GM19455 (cell line): ENCODE data around the gene LRRC70.
A peak's percentile ranks its signal among the peaks of the same experiment; 100 is the strongest.

ENCODE experiments used
- ATAC-seq: cut with Tn5 transposase; IDR thresholded peaks from one replicate; pipeline ENCODE4 v1.9.1; 2021; ENCODE audit not compliant: unreplicated experiment

Gene LRRC70

DNA sequence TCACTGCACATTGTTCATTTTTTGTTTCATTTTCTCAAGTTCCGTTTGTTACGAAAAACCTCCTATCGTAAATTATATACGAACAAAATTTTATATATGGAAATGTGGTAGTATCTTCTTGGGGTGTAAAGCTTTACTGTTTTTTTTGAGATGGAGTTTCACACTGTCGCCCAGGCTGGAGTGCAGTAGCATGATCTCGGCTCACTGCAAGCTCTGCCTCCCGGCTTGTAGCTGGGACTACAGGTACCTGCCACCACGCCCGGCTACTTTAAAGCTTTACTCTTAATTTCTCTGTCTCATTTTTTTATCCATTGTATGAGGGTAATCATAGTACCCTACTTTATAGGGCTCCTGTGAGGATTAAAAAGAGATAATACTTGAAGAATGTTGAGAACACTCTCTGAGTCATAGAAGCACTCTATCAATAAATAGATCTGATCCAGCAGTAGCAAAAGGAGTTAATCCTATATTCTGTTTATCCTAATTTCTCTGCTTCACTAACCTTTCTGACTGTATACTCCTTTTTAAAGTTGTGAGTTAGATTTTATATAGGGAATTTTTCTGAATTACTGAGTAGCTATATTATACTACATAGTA, 5.6 kb upstream of the LRRC70 start:
- no peak for ATAC-seq

DNA sequence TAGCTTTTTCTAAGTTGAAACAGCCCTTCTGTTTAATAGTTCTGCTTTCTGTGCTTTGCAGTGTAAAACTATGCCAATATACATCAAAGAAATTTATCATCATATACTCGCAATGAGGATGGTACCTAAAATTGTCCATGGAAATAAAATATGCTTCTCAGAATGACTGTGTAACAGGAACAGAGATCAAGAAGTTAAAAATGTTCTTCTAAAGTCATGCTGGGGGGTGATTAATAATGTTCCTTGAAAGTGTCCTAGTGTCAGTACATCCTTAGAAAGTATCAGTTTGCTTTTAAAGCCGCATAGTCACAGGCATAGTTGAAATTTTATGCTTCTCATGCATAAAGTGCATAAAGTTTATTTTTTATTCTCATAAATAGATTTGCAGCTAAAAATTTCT, 4.0 kb upstream of the LRRC70 start:
- peak; percentile 62 for ATAC-seq

DNA sequence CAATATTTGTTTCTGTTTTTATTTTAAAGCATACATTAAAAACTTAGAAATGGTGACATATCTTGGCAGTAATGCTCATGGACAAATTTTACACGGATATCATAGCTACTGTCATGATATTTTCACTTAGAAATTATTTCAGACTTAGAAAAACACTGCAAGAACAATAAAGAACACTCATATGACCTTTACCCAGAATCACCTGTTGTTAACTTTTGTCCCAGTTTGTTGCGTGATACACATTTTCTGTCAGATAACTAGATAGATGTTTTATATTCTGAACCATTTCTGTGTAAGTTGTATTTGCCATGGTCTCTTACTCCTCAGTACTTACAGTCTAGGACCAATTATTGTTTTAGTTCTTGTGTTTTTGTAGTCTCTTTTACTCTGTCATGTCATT, 3.6 kb upstream of the LRRC70 start:
- no peak for ATAC-seq

- no peak for ATAC-seq
Measured at GRCh38 chr5:62575489-62575888, 3.1 kb upstream of the LRRC70 start.

DNA sequence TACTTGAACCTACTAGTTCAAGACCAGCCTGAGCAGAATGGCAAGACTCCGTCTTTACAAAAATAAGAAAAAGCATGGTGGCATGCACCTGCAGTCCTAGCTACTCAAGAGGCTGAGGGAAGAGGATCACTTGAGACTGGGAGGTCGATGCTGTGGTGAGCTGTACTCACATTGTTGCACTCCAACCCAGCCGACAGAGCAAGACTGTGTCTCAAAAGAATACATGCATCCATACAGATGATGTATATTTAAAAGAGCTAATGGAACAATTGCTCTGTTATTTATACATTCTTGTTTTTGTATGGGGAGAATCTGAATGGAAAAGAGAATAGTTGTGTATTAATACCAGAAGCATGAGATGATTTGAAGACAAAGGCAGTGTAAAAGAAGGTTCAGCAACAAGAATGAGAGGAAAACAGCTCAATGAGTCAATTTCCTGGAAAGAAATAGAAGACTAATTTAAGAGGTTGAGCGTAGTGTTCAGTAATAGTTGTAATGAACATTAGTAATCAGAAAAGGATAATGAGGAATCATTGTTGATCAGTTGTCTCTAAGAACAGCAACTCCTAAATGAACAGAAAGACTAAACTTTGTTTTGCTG, 1.9 kb upstream of the LRRC70 start:
- ATAC-seq, result no peak

- ATAC-seq, result no peak
Measured at GRCh38 chr5:62577488-62577887, 1.1 kb upstream of the LRRC70 start.

DNA sequence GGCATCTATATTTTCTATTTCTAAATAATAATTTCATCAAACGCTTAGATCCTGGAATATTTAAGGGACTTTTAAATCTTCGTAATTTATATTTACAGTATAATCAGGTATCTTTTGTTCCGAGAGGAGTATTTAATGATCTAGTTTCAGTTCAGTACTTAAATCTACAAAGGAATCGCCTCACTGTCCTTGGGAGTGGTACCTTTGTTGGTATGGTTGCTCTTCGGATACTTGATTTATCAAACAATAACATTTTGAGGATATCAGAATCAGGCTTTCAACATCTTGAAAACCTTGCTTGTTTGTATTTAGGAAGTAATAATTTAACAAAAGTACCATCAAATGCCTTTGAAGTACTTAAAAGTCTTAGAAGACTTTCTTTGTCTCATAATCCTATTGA, 1.1 kb downstream of the LRRC70 start:
- no peak for ATAC-seq

- ATAC-seq, result no peak
Measured at GRCh38 chr5:62581836-62582597, 3.4 kb downstream of the LRRC70 start.

DNA sequence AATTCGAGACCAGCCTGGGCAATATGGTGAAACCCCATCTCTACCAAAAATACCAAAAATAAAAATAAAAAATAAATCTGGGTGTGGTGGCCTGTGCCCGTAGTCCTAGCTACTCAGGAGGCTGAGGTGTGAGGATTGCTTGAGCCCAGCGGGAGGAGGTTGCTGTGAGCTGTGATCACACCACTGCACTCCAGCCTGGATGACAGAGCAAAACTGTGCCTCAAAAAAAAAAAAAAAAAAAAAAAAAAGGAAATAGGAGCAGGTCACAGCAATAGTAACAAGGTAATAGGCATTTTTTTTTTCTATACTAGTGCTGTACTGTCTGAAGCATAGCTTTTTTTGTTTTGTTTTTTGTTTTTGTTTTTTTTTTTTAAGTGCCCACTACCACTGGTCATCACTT, 5.8 kb downstream of the LRRC70 start:
- ATAC-seq, result no peak

DNA sequence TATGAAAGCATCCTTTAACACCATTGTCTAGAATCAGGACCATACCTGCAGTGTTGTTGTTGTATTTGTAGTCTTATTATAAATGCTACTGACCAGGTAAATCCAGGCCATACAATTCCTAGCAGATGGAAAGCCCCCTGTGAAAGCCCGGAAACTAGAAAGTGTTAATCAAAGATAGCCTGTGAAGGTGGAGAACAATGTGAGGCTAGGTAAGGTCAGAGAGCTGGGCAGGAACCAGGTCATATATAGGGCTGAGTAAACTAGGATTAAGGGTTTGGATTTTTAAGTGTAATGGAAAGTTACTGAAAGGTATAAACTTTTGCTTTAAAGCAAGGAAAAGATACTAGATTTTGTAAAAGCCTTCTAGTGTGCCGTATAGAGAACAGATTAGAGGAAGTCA, 6.7 kb downstream of the LRRC70 start:
- ATAC-seq, result no peak

DNA sequence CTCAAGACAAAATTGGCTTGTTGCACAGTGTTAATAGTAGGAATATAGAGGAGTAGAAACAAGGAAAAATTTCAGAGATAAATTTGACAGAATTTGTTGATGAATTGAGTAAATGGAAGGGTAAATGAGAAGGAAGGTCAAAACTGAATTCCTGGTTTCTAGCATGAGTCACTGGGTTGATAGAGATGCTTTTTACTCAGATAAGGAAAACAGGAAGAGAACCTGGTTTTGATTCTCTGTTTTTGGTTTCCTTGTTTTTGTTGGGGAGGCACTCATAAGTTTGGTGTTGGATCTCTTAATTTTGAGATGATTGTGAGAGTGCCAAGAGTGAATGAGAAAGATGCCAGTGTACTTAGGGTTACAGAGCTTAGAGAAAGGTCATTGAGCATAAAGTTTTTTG, 7.1 kb downstream of the LRRC70 start:
- no peak for ATAC-seq

- ATAC-seq, result no peak
Measured at GRCh38 chr5:62587737-62588136, 9.1 kb downstream of the LRRC70 start.

DNA sequence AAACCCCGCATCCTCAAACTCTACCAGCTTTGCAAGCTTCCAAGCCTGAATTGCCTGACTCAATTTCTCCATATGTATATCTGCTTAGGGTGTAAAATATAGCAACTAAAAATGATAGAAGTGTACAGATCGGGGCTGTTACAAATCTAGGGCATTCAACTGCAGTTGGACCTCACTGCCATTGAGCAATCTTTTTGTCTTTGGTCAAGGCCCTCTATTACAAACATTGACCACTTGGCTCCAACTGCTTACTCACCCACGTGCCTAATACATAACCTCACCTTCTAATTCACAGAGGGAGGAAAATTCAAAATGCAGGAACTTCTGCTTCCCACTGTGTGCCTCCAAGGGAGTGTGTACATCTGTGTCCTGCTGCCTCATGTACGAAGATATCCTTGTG, 10.0 kb downstream of the LRRC70 start:
- ATAC-seq, result no peak

DNA sequence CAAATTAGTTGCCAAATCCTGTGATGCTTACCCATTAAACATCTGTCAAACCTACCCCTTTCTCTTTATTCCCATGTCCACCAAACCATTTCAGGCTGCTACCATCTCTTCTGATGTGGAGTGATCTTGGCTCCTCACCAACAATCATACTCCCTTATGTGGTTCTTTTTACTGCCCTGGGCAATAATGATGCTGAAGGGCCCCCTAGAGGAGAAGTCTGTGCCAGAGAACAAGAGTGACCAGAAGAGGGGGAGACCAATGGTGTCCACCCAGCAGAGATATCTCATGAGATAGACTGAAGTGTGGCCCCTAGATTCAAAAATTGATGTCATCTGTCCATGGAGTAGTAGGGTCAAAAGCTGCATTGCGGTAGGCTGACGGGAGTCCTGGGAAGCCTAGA, 10.9 kb downstream of the LRRC70 start:
- ATAC-seq, result no peak

- ATAC-seq, result no peak
Measured at GRCh38 chr5:62590387-62590786, 11.8 kb downstream of the LRRC70 start.

DNA sequence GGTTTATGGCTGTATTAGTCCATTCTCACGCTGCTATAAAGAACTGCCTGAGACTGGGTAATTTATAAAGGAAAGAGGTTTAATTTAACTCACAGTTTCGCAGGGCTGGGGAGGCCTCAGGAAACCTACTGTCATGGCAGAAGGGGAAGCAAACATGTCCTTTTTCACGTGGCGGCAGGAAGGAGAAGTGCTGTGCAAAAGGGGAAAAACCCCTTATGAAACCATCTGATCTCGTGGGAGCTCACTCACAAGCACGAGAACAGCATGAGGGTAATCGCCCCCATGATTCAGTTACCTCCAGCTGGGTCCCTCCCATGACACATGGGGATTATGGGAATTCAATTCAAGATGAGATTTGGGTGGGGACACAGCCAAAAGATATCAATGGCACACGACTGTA, 13.9 kb downstream of the LRRC70 start:
- ATAC-seq, result no peak

GRCh38 chr5:62593331-62593730, 14.7 kb downstream of the LRRC70 start:
- ATAC-seq, result no peak

DNA sequence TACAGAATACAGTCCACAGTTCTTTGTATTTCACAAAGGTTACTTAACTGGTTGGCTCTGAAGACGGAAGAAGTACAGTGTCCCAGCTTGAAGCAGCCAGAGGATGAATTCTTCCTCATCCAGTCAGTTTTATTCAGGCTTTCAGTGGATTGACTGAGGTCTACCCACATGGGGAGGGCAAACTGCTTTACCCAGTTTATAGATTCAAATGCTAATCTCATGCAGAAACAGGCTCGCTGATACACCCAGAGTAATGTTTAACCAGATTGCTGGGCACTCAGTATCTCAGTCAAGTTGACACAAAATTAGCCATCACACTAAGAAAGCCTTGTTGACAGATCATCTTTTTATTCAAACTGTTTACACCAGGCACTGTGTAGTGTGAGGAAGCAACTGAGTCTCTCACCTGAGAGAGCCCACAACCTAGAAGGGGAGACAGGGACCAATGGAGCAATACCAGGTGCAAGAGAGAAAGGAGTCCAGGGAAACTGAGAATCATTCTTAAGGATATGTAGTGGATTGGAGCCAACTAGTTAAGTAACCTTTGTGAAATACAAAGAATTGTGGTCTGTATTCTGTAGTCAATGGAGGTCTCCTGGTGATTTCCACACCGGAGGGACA, 15.9 kb downstream of the LRRC70 start:
- no peak for ATAC-seq

- no peak for ATAC-seq
Measured at GRCh38 chr5:62596096-62596495, 17.5 kb downstream of the LRRC70 start.

DNA sequence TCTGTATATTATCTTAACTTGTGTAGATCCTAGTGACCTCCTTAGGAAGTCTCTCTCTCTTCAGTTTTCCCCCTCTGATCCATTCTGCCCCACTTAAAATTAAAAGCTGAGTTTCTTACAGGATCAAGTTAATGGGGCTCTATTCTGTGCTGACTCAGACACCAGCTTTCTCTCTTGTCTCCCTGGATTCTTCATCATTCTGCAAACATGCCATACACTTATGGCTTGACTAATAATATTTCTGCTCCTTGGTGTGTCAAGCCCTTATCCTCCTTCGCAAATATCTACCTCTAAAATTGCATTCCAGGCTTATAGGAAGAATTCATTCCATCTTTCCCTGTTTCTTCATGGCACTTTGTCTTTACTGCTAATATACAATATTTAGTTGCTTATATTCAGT, 18.1 kb downstream of the LRRC70 start:
- ATAC-seq, result no peak

GRCh38 chr5:62597314-62597713, 18.7 kb downstream of the LRRC70 start:
- ATAC-seq, result no peak
